Natural killer cell (primary cell): ENCODE measurements around the gene FOXF1. TPM values are rescaled to one million over a fixed set of nuclear protein-coding genes. Genes with fewer than 3 reads are reported as not detected.

Experiments used
- ATAC-seq, 3 donors: fragments of 150-1000 bp in 2 of 3; fragments of 200-7000 bp in 1 of 3; cut with Tn5 transposase; 1 replicate in 1 of 3; 2 replicates in 2 of 3; pipeline ENCODE4 v1.10.0; 2021; ENCODE audit warnings: mild to moderate bottlenecking in 2 of 3, moderate library complexity in 2 of 3
- DNase-seq, 2 donors: peaks; one replicate each; pipeline versions ENCODE4 v3.0.0 to v3.0.0-alpha.2; 2013 to 2021; ENCODE audit warnings: mixed read lengths in 1 of 2
- H3K27ac ChIP-seq: one replicate; pipeline ENCODE4 v1.5.1; 2013; ENCODE audit warnings: mild to moderate bottlenecking, low read length
- H3K27me3 ChIP-seq: one replicate; pipeline ENCODE4 v1.6.1; 2013; ENCODE audit warnings: low read length; ENCODE audit not compliant: control insufficient read depth, insufficient read depth
- H3K36me3 ChIP-seq: one replicate; pipeline ENCODE4 v1.6.1; 2013; ENCODE audit warnings: low read length; ENCODE audit not compliant: control insufficient read depth, insufficient read depth
- H3K4me1 ChIP-seq: one replicate; pipeline ENCODE4 v1.6.1; 2013; ENCODE audit warnings: low read length; ENCODE audit not compliant: control insufficient read depth, insufficient read depth
- H3K4me3 ChIP-seq: one replicate; pipeline ENCODE4 v1.5.1; 2013; ENCODE audit warnings: low read length
- H3K9me3 ChIP-seq: one replicate; pipeline ENCODE4 v1.6.1; 2013; ENCODE audit warnings: low read length; ENCODE audit not compliant: control insufficient read depth, insufficient read depth
- H3K27ac Mint-ChIP-seq, 2 donors: one replicate each; pipeline ENCODE4 v1.8.0; 2022; ENCODE audit warnings: mild to moderate bottlenecking in 2 of 2, mixed read lengths in 2 of 2, moderate library complexity in 1 of 2
- H3K27me3 Mint-ChIP-seq, 2 donors: one replicate each; pipeline ENCODE4 v1.8.0; 2022; ENCODE audit warnings: low read depth in 2 of 2, mixed read lengths in 2 of 2
- H3K36me3 Mint-ChIP-seq: one replicate; pipeline ENCODE4 v1.8.0; 2022; ENCODE audit warnings: mixed read lengths
- H3K4me1 Mint-ChIP-seq, 2 donors: one replicate each; pipeline ENCODE4 v1.8.0; 2022; ENCODE audit warnings: mixed read lengths in 2 of 2
- H3K4me3 Mint-ChIP-seq: one replicate; pipeline ENCODE4 v1.8.0; 2022; ENCODE audit warnings: mild to moderate bottlenecking, moderate library complexity, mixed read lengths
- H3K9me3 Mint-ChIP-seq, 2 donors: one replicate each; pipeline ENCODE4 v1.8.0; 2022; ENCODE audit warnings: mixed read lengths in 2 of 2
- WGBS: methylation state at CpG from one replicate; pipeline ENCODE4 v1.1.7; 2013; ENCODE audit warnings: missing lambda C conversion rate; ENCODE audit not compliant: insufficient coverage; 5-methylcytosine and 5-hydroxymethylcytosine counted together
- intact Hi-C: fragments of 100-400 bp; cut with micrococcal nuclease; formaldehyde crosslinking; loops from one replicate; pipeline ENCODE4 v1.14.2; 2022
- total RNA-seq, 4 donors: library from RNA; stranded (reverse); fragments of 120-200 nt in 1 of 4; gene quantifications; one replicate each; pipeline versions ENCODE4 v1.2.3 to v1.2.4, GENCODE V29; 2013 to 2022
- TF ChIP-seq, protein P1 (sequence below): fragments of 200-600 bp; IDR thresholded peaks from one replicate; pipeline ENCODE4 v1.8.0; 2022; ENCODE audit warnings: antibody characterized with exemption

FOXF1 gene
- total RNA-seq, 3 donors from 2014 or later (not counting 1 experiment from before 2014, with no cell fraction given): not detected

DNA sequence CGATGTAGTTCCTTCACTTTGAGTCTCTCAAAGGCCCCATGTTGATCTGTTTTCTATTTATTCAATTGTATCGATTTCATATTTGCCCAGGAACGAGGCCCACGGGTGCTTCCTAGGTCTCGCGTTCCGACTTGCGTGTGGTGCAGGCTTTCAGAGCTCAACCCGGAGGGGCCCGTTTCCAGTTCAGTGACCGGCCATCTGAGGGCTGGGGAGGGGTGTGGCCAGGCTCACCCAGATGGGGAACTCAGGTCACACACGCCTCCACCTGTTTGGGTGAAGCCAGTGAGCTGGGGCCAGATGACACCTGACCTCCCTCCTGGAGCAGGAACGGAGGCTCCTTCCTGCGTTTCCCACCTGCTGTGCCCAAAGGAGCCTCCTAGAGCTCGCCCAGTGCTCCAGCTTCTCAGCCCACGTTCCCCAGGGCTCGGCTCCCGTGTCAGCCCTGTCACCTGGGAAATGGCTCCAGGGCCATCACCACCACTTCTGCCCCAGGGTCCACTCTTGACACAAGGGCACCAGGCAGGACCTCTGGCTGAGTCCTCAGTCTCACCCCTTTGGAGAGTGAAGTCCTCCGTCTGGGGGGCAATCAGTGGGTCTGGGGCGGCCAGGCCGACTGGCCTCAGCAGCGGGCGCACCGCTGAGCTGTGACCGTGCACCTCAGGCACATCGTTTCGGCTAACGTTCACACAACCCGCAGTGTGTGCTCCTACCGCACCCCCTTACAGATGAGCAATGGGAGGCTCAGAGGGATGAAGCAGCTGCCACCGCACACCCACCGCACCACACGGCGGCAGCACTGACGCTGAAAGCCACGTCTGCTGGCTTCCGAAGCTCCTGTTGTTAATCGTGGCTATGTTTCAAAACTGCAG, 18.0 kb downstream of the FOXF1 start:
- no peaks in the 10 kb centered on the region for H3K27me3 Mint-ChIP-seq
- DNase-seq (no peak), ATAC-seq (no peak)
- TF ChIP-seq, protein P1, sequence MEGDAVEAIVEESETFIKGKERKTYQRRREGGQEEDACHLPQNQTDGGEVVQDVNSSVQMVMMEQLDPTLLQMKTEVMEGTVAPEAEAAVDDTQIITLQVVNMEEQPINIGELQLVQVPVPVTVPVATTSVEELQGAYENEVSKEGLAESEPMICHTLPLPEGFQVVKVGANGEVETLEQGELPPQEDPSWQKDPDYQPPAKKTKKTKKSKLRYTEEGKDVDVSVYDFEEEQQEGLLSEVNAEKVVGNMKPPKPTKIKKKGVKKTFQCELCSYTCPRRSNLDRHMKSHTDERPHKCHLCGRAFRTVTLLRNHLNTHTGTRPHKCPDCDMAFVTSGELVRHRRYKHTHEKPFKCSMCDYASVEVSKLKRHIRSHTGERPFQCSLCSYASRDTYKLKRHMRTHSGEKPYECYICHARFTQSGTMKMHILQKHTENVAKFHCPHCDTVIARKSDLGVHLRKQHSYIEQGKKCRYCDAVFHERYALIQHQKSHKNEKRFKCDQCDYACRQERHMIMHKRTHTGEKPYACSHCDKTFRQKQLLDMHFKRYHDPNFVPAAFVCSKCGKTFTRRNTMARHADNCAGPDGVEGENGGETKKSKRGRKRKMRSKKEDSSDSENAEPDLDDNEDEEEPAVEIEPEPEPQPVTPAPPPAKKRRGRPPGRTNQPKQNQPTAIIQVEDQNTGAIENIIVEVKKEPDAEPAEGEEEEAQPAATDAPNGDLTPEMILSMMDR: no peak
- intact Hi-C loops: no loop called here
- H3K36me3 Mint-ChIP-seq: no peaks in the 10 kb centered on the region
- no peak overlapping the region for H3K4me3 Mint-ChIP-seq
- WGBS: 94% methylated on average over 38 of the region's 38 CpGs
- Histone ChIP-seq H3K27ac (no peak overlapping the region), H3K36me3 (peaks cover 4% of the 10 kb centered on the region), H3K9me3 (no peaks in the 10 kb centered on the region), H3K4me1 (no peaks in the 10 kb centered on the region), H3K4me3 (no peak overlapping the region), H3K27me3 (no peaks in the 10 kb centered on the region)
- H3K4me1 Mint-ChIP-seq: no peaks in the 10 kb centered on the region
- H3K9me3 Mint-ChIP-seq: no peaks in the 10 kb centered on the region
- H3K27ac Mint-ChIP-seq: no peak overlapping the region

DNA sequence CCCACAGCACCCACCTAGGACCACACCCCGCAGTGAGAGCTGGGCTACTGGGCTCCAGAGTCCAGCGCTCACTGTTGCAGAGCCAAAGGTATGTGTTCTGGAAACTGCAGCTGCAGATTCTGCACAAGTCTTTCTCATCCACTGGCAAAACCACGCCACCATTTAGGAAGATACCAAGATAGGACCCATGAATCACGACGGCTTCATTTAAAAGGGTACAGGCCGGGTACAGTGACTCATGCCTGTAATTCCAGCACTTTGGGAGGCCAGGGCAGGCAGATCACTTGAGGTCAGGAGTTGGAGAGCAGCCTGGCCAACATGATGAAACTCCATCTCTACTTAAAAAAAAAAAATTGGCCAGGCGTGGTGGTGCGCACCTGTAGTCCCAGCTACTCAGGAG, 18.8 kb downstream of the FOXF1 start:
- TF ChIP-seq, protein P1: no peak
- H3K36me3 ChIP-seq: peaks cover 4% of the 10 kb centered on the region
- ATAC-seq (no peak), DNase-seq (no peak)
- H3K27me3 ChIP-seq: no peaks in the 10 kb centered on the region
- Mint-ChIP-seq H3K9me3 (no peaks in the 10 kb centered on the region), H3K27ac (no peak overlapping the region), H3K36me3 (no peaks in the 10 kb centered on the region), H3K4me3 (no peak overlapping the region), H3K4me1 (no peaks in the 10 kb centered on the region), H3K27me3 (no peaks in the 10 kb centered on the region)
- H3K4me3 ChIP-seq: no peak overlapping the region
- no peaks in the 10 kb centered on the region for H3K9me3 ChIP-seq
- 90% methylated on average over 8 of the region's 8 CpGs for WGBS
- H3K4me1 ChIP-seq: no peaks in the 10 kb centered on the region
- no peak overlapping the region for H3K27ac ChIP-seq
- intact Hi-C loops: no loop called here

DNA sequence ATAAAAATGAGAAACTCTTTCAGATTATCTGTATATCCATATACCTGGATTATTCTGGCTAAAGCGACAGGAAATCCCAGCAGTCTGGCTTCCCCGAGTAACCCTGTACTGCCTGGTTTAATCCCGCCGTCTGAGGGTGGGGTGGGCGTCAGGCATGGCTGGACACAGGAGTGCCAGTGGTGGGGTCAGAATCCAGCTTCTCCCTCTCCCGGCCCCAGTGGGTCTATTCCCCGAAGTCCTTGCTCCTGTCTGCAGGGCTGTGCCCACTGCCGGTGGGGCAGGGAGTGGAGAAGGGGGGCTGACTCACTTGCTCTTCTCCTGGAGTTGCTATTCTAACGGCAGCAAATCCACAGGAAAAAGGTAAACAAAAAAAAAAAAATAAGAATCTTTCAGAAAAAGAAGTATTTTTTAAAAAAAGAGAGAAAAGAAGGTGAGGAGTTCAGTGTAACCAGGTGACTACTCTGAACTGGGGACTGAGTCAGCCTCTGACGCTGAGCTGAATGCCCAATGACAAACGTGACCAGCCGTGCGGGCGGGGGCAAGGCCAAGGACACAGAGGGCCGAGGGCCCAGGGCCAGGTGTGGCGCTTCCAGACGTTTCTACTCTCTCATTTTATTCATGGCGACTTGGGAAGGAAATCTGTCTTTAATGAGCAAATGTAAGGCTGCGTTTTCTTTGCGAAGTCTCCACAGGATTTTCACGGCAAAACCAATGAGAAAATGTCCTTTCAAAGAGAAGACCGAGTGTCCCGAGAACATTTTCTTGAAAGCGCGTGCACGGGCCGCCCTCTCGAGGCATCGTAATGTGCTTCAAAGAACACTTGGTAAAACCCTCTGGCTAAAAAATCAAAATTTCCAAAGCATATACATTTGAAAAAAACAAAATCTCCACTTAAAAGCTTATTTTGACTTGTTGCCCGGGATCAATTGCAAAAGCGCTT, 20.2 kb downstream of the FOXF1 start:
- no peak for DNase-seq
- Mint-ChIP-seq H3K4me1 (no peaks in the 10 kb centered on the region), H3K4me3 (no peak overlapping the region), H3K9me3 (no peaks in the 10 kb centered on the region), H3K27ac (no peak overlapping the region), H3K27me3 (no peaks in the 10 kb centered on the region), H3K36me3 (no peaks in the 10 kb centered on the region)
- intact Hi-C loops: no loop called here
- Histone ChIP-seq H3K27me3 (no peaks in the 10 kb centered on the region), H3K27ac (no peak overlapping the region), H3K4me3 (no peak overlapping the region), H3K9me3 (no peaks in the 10 kb centered on the region), H3K36me3 (peaks cover 4% of the 10 kb centered on the region), H3K4me1 (no peaks in the 10 kb centered on the region)
- 95% methylated on average over 31 of the region's 31 CpGs for WGBS
- ATAC-seq: no peak
- TF ChIP-seq, protein P1: no peak
